ENCODE data around the gene GAL3ST2.

GAL3ST2 gene

DNA sequence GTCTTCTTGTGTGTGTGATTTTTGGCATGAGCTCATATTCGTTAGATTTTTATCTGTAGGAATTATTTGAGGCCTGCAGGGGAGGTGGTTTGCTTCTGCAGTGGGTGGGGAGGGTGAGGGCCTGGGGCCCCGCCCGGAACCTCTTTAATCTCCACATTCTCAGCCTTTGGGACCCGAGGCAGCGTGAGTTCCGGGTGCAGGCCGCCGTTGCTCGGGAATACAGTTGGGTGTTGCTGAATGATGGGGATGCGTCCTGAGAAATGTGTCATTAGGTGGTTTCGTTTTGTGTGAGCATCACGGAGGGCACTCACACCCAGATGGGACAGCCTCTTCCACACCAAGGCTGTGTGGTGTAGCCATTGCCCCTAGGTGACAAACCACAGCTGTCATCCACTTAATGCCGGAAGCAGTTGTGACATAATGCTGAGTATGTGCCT, 13.7 kb upstream of the GAL3ST2 start:
- Histone ChIP-seq H3K4me3 (ENCODE audit: low read length) (no peak overlapping the region), H3K36me3 (ENCODE audit: control insufficient read depth, insufficient read depth, low read length) (no peaks in the 10 kb centered on the region), H3K27me3 (ENCODE audit: control insufficient read depth, insufficient read depth, low read length) (no peaks in the 10 kb centered on the region), H3K9ac (ENCODE audit: low read length) (no peak overlapping the region), H3K4me1 (ENCODE audit: control insufficient read depth, insufficient read depth, low read length) (no peaks in the 10 kb centered on the region), H3K9me3 (ENCODE audit: control insufficient read depth, low read length) (peaks cover 4% of the 10 kb centered on the region)

DNA sequence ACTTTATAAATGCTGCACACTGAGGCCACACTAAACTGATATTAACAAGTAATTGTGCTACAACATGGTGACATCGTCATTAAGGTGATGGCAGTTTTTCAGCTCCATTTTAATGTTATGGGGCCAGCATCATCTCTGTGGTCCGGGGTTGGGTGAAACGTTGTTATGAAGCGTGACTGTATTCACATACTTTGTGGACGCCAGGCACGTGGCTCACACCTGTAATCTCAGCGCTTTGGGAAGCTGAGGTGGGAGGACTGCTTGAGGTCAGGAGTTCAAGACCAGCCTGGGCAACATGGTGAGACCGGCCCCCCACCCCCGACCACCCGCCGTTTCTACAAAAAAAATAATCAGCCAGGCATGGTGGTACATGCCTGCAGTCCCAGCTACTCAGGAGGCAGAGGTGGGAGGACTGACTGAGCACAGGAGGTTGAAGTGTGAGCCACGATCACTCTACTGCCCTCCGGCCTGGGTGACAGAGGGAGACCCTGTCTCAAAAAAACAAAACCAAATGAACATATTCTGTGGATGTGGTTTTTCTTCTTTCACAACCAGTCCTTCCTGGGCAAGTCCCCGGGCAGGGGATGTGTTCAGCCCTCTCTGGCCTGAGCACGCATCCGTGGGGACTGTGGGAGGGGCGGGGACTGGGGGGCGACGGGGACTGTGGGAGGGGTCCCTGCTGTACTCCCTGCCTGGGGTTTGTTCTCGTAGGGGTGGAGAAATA, 12.9 kb upstream of the GAL3ST2 start:
- Histone ChIP-seq H3K27me3 (ENCODE audit: control insufficient read depth, insufficient read depth, low read length) (no peaks in the 10 kb centered on the region), H3K9ac (ENCODE audit: low read length) (no peak overlapping the region), H3K36me3 (ENCODE audit: control insufficient read depth, insufficient read depth, low read length) (no peaks in the 10 kb centered on the region), H3K4me3 (ENCODE audit: low read length) (no peak overlapping the region), H3K4me1 (ENCODE audit: control insufficient read depth, insufficient read depth, low read length) (no peaks in the 10 kb centered on the region), H3K9me3 (ENCODE audit: control insufficient read depth, low read length) (peaks cover 4% of the 10 kb centered on the region)

DNA sequence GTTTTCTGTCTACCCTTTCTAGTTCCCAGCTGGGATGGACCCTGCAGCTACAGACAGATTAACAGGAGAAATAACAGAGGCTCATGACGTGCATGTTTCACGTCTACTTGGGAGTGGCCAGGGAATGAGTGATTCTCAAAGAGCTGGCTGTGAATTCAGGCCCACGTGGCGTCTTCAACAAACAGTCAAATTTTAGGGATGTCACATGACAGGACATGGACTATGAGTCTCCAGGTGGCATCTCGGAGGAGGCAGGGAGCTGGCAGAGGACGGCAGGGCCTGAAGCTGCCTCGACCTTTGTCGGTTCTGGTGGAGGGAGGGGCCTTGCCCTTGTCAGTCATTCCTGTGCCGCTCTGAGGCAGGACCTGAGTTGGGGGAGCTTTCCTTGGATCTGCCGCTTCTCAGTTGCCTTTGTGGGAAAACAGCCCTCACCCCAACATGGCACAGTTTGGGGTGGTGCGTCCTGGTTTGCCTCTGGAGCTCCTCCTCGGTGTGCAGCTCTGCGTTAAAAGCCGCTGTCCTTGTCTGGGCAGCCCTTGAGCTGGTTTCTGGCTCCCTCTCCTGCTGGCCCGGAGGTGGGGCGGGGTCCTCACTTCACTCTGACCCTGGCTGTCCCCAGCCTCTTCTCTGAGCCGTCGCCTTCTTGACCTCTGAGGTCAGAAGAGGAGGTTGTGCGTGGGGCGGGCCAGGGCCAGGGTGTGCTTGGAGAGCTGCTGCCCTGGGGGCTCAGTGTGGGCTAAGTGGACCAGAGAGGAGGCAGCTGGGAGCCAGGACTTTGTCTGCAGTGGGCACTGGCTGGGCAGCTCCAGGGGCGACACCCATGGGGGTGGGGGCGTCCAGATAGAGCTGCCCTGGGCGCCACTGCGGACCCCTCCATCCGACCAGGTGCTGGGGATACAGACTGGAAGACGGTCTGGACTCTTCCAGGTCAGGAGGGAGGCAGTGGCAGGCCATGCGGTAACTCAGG, 12.1 kb upstream of the GAL3ST2 start:
- H3K36me3 ChIP-seq (ENCODE audit: control insufficient read depth, insufficient read depth, low read length): no peaks in the 10 kb centered on the region
- peaks cover 4% of the 10 kb centered on the region for H3K9me3 ChIP-seq (ENCODE audit: control insufficient read depth, low read length)
- no peaks in the 10 kb centered on the region for H3K27me3 ChIP-seq (ENCODE audit: control insufficient read depth, insufficient read depth, low read length)
- no peaks in the 10 kb centered on the region for H3K4me1 ChIP-seq (ENCODE audit: control insufficient read depth, insufficient read depth, low read length)
- no peak overlapping the region for H3K9ac ChIP-seq (ENCODE audit: low read length)
- H3K4me3 ChIP-seq (ENCODE audit: low read length): no peak overlapping the region

- H3K9ac ChIP-seq (ENCODE audit: low read length): no peak overlapping the region
- H3K4me1 ChIP-seq (ENCODE audit: control insufficient read depth, insufficient read depth, low read length): no peaks in the 10 kb centered on the region
- H3K9me3 ChIP-seq (ENCODE audit: control insufficient read depth, low read length): no peaks in the 10 kb centered on the region
- H3K36me3 ChIP-seq (ENCODE audit: control insufficient read depth, insufficient read depth, low read length): no peaks in the 10 kb centered on the region
- no peak overlapping the region for H3K4me3 ChIP-seq (ENCODE audit: low read length)
- peaks cover 6% of the 10 kb centered on the region for H3K27me3 ChIP-seq (ENCODE audit: control insufficient read depth, insufficient read depth, low read length)
Observed at GRCh38 chr2:241767464-241768250, 9.0 kb upstream of the GAL3ST2 start.

DNA sequence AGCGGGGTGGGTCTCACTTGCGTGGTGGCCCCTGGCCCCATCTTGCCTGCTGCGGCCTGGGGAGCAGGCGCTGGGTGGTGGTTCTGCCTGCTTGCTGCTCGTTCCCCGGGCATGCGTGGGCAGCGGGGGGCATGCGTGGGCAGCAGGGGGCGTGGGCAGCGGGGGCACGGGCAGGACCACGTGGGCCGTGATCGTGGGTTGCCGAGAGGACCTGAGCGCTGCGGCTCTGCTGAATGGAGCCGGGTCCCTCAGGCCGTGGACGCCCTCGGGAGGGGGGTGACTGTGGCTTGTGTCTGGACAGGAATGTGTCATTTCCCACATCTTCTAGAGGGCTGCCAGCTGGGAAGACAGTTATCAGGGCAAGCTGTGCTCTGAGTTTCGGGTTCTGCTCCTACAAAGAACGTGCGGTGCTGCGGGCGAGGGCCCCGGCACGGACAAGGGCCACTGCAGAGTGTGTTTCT, 8.3 kb upstream of the GAL3ST2 start:
- Histone ChIP-seq H3K4me3 (ENCODE audit: low read length) (no peak overlapping the region), H3K9me3 (ENCODE audit: control insufficient read depth, low read length) (no peaks in the 10 kb centered on the region), H3K9ac (ENCODE audit: low read length) (no peak overlapping the region), H3K4me1 (ENCODE audit: control insufficient read depth, insufficient read depth, low read length) (peaks cover 2% of the 10 kb centered on the region), H3K36me3 (ENCODE audit: control insufficient read depth, insufficient read depth, low read length) (no peaks in the 10 kb centered on the region), H3K27me3 (ENCODE audit: control insufficient read depth, insufficient read depth, low read length) (peaks cover 9% of the 10 kb centered on the region)

DNA sequence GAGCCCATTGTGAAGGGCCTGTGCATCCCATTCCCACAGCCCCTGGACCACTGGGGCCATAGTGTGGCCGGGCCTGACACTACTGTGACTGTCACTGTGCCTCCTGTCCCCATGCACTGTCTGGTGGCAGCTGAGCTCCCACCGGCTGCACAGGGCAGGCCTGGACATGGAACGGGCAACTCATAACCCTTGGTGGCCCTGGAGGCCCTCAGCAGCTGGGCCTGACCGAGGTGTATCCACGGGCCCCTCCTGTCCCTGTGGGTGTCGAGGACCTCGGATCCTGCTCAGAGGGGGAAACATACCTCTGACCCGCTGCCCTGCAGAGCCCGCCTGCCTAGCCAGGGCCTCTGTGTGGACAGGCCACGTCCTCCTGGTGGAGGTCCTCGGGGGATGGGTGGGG, 7.8 kb upstream of the GAL3ST2 start:
- no peaks in the 10 kb centered on the region for H3K9me3 ChIP-seq (ENCODE audit: control insufficient read depth, low read length)
- peaks cover 15% of the 10 kb centered on the region for H3K27me3 ChIP-seq (ENCODE audit: control insufficient read depth, insufficient read depth, low read length)

DNA sequence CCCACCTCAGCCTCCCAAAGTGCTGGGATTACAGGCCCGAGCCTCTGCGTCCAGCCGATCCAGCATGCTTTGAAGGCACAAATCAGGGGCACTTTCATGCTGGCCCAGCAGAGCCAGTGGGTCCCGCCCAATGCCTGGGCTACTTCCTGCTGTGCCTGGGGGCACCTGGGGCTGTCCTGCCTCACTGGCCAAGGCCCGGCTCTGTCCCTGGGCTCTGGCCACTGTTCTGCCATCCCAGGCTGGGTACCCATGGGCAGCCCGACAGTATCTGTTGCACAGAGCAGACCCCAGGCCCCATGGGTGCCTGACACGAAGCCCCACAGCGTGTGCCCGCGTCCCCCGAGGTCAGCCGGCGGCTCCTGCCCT, 6.8 kb upstream of the GAL3ST2 start:
- H3K9me3 ChIP-seq (ENCODE audit: control insufficient read depth, low read length): no peaks in the 10 kb centered on the region
- no peak overlapping the region for H3K9ac ChIP-seq (ENCODE audit: low read length)
- peaks cover 14% of the 10 kb centered on the region for H3K4me1 ChIP-seq (ENCODE audit: control insufficient read depth, insufficient read depth, low read length)
- H3K27me3 ChIP-seq (ENCODE audit: control insufficient read depth, insufficient read depth, low read length): peaks cover 18% of the 10 kb centered on the region
- H3K36me3 ChIP-seq (ENCODE audit: control insufficient read depth, insufficient read depth, low read length): no peaks in the 10 kb centered on the region
- no peak overlapping the region for H3K4me3 ChIP-seq (ENCODE audit: low read length)

More for the DNA sequence above, 7.8 kb upstream of the GAL3ST2 start:
- Histone ChIP-seq H3K36me3 (ENCODE audit: control insufficient read depth, insufficient read depth, low read length) (no peaks in the 10 kb centered on the region), H3K4me3 (ENCODE audit: low read length) (no peak overlapping the region), H3K9ac (ENCODE audit: low read length) (no peak overlapping the region), H3K4me1 (ENCODE audit: control insufficient read depth, insufficient read depth, low read length) (peaks cover 7% of the 10 kb centered on the region)

DNA sequence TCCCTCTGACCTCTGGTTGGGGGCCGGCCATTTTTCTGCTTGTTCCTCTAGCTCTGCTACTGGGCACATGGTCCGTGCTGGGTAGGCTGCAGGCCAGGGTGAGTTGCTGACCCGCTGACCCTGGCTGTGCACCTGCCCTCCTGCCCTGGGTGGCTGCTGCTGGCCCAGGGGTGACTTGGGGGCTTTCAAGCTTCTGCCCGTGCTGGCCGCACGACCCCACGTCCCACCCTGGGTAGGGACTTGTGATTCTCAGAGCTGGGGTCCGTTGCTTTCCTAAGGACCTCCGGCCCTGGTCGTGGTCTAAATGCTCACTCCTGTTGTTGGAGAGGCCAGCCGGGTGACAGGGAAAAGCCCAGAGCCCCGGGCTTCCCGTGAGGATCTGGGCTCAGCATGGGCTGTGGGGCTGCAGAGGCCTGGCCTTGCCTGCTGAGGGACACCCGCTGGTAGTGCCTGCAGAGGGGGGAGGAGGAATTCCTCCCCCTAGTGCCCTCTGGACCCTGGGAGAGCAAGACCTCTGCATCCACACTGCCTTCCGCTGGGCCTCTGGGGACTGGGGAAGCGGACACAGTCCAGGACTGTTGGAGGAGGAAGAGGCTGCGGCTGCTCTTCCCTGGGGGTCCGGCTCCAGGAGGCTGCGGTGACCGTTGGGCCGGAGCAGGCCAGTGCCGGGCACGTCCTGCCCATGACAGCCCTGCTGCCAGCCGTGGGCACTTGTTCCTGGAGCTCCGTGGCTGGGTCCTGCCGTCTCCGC, 6.3 kb upstream of the GAL3ST2 start:
- Histone ChIP-seq H3K4me3 (ENCODE audit: low read length) (no peak overlapping the region), H3K4me1 (ENCODE audit: control insufficient read depth, insufficient read depth, low read length) (peaks cover 19% of the 10 kb centered on the region), H3K27me3 (ENCODE audit: control insufficient read depth, insufficient read depth, low read length) (peaks cover 18% of the 10 kb centered on the region), H3K36me3 (ENCODE audit: control insufficient read depth, insufficient read depth, low read length) (no peaks in the 10 kb centered on the region), H3K9me3 (ENCODE audit: control insufficient read depth, low read length) (no peaks in the 10 kb centered on the region), H3K9ac (ENCODE audit: low read length) (no peak overlapping the region)

DNA sequence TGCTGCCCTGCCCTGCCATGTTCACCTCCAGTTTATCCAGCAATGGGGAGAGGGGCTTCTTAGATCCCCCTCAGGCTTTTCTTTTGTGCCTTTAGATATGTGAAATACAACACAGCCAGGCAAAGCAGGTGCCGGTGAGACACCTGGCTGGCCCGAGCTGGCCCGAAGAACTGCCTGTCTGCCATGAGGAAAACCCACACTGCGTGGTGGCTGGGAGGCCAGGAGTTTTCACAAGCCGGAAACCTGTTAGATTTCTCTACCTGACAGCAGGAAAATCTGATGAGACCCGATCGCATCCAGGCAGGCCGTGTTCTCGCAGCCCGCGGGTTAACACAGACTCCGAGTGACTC, 5.7 kb upstream of the GAL3ST2 start:
- no peak overlapping the region for H3K4me3 ChIP-seq (ENCODE audit: low read length)
- H3K27me3 ChIP-seq (ENCODE audit: control insufficient read depth, insufficient read depth, low read length): peaks cover 18% of the 10 kb centered on the region
- no peak overlapping the region for H3K9ac ChIP-seq (ENCODE audit: low read length)
- H3K9me3 ChIP-seq (ENCODE audit: control insufficient read depth, low read length): no peaks in the 10 kb centered on the region
- peaks cover 20% of the 10 kb centered on the region for H3K4me1 ChIP-seq (ENCODE audit: control insufficient read depth, insufficient read depth, low read length)
- H3K36me3 ChIP-seq (ENCODE audit: control insufficient read depth, insufficient read depth, low read length): no peaks in the 10 kb centered on the region

- Histone ChIP-seq H3K27me3 (ENCODE audit: control insufficient read depth, insufficient read depth, low read length) (peaks cover 21% of the 10 kb centered on the region), H3K4me1 (ENCODE audit: control insufficient read depth, insufficient read depth, low read length) (peaks cover 20% of the 10 kb centered on the region), H3K36me3 (ENCODE audit: control insufficient read depth, insufficient read depth, low read length) (no peaks in the 10 kb centered on the region), H3K9me3 (ENCODE audit: control insufficient read depth, low read length) (no peaks in the 10 kb centered on the region), H3K4me3 (ENCODE audit: low read length) (no peak overlapping the region), H3K9ac (ENCODE audit: low read length) (no peak overlapping the region)
Observed at GRCh38 chr2:241771286-241772062, 5.1 kb upstream of the GAL3ST2 start.

- Histone ChIP-seq H3K4me3 (ENCODE audit: low read length) (no peak overlapping the region), H3K9me3 (ENCODE audit: control insufficient read depth, low read length) (no peaks in the 10 kb centered on the region), H3K9ac (ENCODE audit: low read length) (no peak overlapping the region), H3K27me3 (ENCODE audit: control insufficient read depth, insufficient read depth, low read length) (peaks cover 25% of the 10 kb centered on the region), H3K36me3 (ENCODE audit: control insufficient read depth, insufficient read depth, low read length) (no peaks in the 10 kb centered on the region), H3K4me1 (ENCODE audit: control insufficient read depth, insufficient read depth, low read length) (peaks cover 20% of the 10 kb centered on the region)
Observed at GRCh38 chr2:241772063-241772499, 4.5 kb upstream of the GAL3ST2 start.

All from mucosa of stomach (tissue), 1 donor.